B cell (primary cell): ENCODE measurements around the gene RAB24.

Experiments used
- EZH2 ChIP-seq: IDR thresholded peaks from 2 replicates; pipeline ENCODE4 v1.6.1; 2012; ENCODE audit warnings: borderline replicate concordance, low read depth, mild to moderate bottlenecking, moderate library complexity, low read length; ENCODE audit not compliant: insufficient read depth, poor library complexity, severe bottlenecking
- TF ChIP-seq, protein P1 (sequence below): fragments of 200-600 bp; IDR thresholded peaks from one replicate; pipeline ENCODE4 v1.8.0; 2022; ENCODE audit warnings: antibody characterized with exemption, mild to moderate bottlenecking

DNA sequence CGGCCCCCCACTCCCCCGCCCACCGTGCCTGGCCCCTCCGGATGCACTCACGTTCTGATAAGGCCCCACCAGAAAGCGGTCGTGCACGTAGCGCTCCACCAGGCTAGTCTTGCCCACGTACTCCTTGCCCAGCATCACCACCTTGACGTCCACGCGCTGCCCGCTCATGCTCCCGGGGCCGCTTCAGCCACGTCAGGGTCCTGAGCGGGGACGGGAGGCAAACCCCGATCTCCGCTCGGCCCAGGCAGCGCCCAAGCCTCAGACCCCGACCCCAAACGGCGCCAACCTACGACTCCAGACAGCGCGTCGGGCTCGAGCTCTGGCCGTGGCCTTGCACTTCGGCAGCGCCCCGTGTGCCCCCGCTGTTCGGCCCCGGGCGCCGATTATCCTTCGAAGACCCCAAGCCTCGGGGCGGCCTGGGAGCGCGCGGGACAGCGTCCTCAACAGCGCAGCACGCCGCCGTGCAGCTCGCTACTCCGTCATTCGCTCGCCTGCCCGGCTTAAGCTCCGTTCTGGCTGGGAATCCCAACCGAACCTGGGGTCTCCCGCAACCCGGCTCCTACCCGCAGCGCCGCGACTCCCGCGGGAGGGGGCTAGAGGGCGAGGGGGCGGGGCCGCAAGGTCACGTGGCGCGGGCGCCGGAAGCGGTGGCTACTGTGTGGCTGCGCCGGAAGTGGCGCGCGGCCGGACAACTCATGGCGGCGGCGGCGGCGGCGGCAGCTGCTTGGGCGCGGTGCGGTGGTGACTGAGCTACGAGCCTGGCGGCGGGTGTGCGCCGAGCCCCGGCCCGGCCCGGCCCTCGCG is at the start of gene RAB24, which contains the start of gene PRELID1:
- TF ChIP-seq EZH2 = no peak
- TF ChIP-seq, protein P1, sequence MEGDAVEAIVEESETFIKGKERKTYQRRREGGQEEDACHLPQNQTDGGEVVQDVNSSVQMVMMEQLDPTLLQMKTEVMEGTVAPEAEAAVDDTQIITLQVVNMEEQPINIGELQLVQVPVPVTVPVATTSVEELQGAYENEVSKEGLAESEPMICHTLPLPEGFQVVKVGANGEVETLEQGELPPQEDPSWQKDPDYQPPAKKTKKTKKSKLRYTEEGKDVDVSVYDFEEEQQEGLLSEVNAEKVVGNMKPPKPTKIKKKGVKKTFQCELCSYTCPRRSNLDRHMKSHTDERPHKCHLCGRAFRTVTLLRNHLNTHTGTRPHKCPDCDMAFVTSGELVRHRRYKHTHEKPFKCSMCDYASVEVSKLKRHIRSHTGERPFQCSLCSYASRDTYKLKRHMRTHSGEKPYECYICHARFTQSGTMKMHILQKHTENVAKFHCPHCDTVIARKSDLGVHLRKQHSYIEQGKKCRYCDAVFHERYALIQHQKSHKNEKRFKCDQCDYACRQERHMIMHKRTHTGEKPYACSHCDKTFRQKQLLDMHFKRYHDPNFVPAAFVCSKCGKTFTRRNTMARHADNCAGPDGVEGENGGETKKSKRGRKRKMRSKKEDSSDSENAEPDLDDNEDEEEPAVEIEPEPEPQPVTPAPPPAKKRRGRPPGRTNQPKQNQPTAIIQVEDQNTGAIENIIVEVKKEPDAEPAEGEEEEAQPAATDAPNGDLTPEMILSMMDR = peak; percentile 64
